CD4-positive, alpha-beta memory T cell (primary cell): ENCODE results near the gene SPANXN1. TPM values are rescaled to one million over a fixed set of nuclear protein-coding genes. Genes with fewer than 3 reads are reported as not detected.
"Not testable (repeated sequence)": the region's sequence is repeated elsewhere in the genome, so short reads cannot be mapped to it uniquely, and the experiment has no call there.

Source experiments
- CTCF ChIA-PET: fragments of 350-600 bp; sonication (Branson Sonifier 250); formaldehyde crosslinking; loops from one replicate; lab custom pipeline; 2021; ENCODE audit warnings: inconsistent platforms; ENCODE audit not compliant: partially characterized antibody; lab: Charles Lee
- POLR2A ChIA-PET: fragments of 350-600 bp; sonication (Branson Sonifier 250); formaldehyde crosslinking; loops from one replicate; lab custom pipeline; 2021; ENCODE audit not compliant: partially characterized antibody; lab: Charles Lee
- DNase-seq, 5 donors: peaks; one replicate each; pipeline versions ENCODE4 v3.0.0 to v3.0.0-alpha.2; 2020 to 2022; ENCODE audit warnings: mixed read lengths in 1 of 5
- H3K27ac ChIP-seq: one replicate; pipeline ENCODE4 v1.7.0; 2013; ENCODE audit warnings: low read depth, low read length
- H3K27me3 ChIP-seq: 2 replicates; pipeline ENCODE4 v1.7.0; 2013; ENCODE audit warnings: mild to moderate bottlenecking, low read length, moderate library complexity; ENCODE audit not compliant: insufficient read depth
- H3K36me3 ChIP-seq: 2 replicates; pipeline ENCODE4 v1.7.0; 2013; ENCODE audit warnings: mild to moderate bottlenecking, low read length, moderate library complexity; ENCODE audit not compliant: insufficient read depth
- H3K4me1 ChIP-seq: 2 replicates; pipeline ENCODE4 v1.7.0; 2013; ENCODE audit warnings: mild to moderate bottlenecking, low read length, moderate library complexity; ENCODE audit not compliant: insufficient read depth
- H3K4me3 ChIP-seq, 2 donors: one replicate each; pipeline ENCODE4 v1.7.0; 2013; ENCODE audit warnings: low read length in 2 of 2, mild to moderate bottlenecking in 1 of 2
- H3K9me3 ChIP-seq, 2 donors: one replicate each; pipeline ENCODE4 v1.7.0; 2013; ENCODE audit warnings: low read length in 2 of 2, control low read depth in 1 of 2; ENCODE audit not compliant: control insufficient read depth in 1 of 2
- H3K27ac Mint-ChIP-seq, 7 donors: one replicate each; pipeline ENCODE4 v1.8.0; 2020 to 2021; ENCODE audit warnings: mixed read lengths in 7 of 7, mild to moderate bottlenecking in 6 of 7, inconsistent platforms in 3 of 7, moderate library complexity in 3 of 7
- H3K27me3 Mint-ChIP-seq, 2 donors: one replicate each; pipeline ENCODE4 v1.8.0; 2020 to 2021; ENCODE audit warnings: mixed read lengths in 2 of 2
- H3K36me3 Mint-ChIP-seq, 2 donors: one replicate each; pipeline ENCODE4 v1.8.0; 2020 to 2021; ENCODE audit warnings: mixed read lengths in 2 of 2, inconsistent platforms in 1 of 2, mild to moderate bottlenecking in 1 of 2
- H3K4me1 Mint-ChIP-seq, 4 donors: one replicate each; pipeline ENCODE4 v1.8.0; 2020 to 2021; ENCODE audit warnings: mixed read lengths in 4 of 4, mild to moderate bottlenecking in 1 of 4
- H3K4me3 Mint-ChIP-seq, 8 donors: one replicate each; pipeline ENCODE4 v1.8.0; 2020 to 2021; ENCODE audit warnings: mixed read lengths in 8 of 8, mild to moderate bottlenecking in 7 of 8, moderate library complexity in 6 of 8, inconsistent platforms in 3 of 8
- H3K9me3 Mint-ChIP-seq, 8 donors: one replicate each; pipeline ENCODE4 v1.8.0; 2020 to 2021; ENCODE audit warnings: mixed read lengths in 8 of 8, mild to moderate bottlenecking in 5 of 8, inconsistent platforms in 3 of 8, moderate library complexity in 1 of 8
- intact Hi-C: fragments of 100-400 bp; cut with micrococcal nuclease; formaldehyde crosslinking; loops from one replicate; pipeline ENCODE4 v1.15.1; 2023
- polyA plus RNA-seq, 2 donors: library from polyadenylated mRNA; unstranded; fragments of 300-500 nt; fragmentation: Illumina TruSeq; gene quantifications; one replicate each; pipeline ENCODE4 v1.2.3, GENCODE V29; 2021
- total RNA-seq, 2 experiments: library from RNA; stranded (reverse); gene quantifications; one replicate each; pipeline ENCODE4 v1.2.3, GENCODE V29; 2021

SPANXN1 gene, protein sequence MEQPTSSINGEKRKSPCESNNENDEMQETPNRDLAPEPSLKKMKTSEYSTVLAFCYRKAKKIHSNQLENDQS
- total RNA-seq (not detected), polyA plus RNA-seq (not detected)

DNA sequence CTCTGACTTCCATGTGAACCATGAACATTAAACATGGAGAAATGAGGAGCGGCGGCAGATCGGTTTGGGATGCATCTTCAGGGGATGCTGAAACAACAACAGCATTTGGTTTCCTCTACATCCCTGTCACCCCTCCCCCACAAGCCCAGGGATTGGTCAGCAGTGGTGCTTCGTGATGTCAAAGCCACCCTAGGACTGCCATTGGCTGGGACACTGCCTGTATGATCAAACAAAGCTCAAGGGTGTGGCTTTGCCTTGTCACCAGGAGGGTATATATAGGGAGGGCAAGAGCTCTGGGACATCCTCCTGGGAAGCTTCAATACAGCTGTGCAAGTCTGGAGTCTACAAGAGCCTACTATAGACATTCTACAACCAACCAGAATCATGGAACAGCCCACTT lies at the start of gene SPANXN1:
SPANXN1 (plus strand) TSS at position 301 of the 400 bp plus-strand sequence; CDS start at position 385, 84 bp downstream.
- POLR2A ChIA-PET, H3K27ac ChIP-seq, H3K27ac Mint-ChIP-seq, H3K4me3 Mint-ChIP-seq, H3K36me3 ChIP-seq, H3K27me3 ChIP-seq, DNase-seq, H3K36me3 Mint-ChIP-seq, CTCF ChIA-PET, H3K4me1 ChIP-seq, H3K4me3 ChIP-seq, H3K27me3 Mint-ChIP-seq, H3K9me3 Mint-ChIP-seq, H3K4me1 Mint-ChIP-seq, H3K9me3 ChIP-seq, intact Hi-C loops: not testable (repeated sequence)

DNA sequence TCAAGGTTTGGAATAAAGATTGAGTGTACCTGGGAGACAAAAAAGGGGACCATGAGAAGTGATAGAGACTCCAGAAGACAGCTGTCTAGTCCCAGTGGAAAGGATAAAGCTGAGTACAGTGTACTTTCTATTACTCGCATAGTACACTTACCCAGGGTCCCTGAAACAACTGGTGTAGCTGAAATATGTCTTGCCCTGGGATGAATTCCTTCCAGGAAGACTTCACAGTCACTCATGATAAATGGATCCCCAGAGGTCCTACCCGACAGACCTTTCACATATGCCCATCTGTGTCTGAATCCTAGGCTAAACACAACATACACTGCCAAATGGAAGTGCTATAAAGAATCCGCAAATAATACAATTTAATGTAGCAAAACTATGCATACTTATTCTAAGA lies 48.2 kb upstream of the SPANXN1 start:
- DNase-seq, result no peak
- Histone ChIP-seq H3K4me1 (no peaks in the 10 kb centered on the region), H3K27me3 (no peaks in the 10 kb centered on the region), H3K27ac (no peak overlapping the region), H3K36me3 (no peaks in the 10 kb centered on the region), H3K9me3 (no peaks in the 10 kb centered on the region), H3K4me3 (no peak overlapping the region)
- no peak overlapping the region for H3K27ac Mint-ChIP-seq
- CTCF ChIA-PET, result no interaction called here
- intact Hi-C loops, result no loop called here
- no peaks in the 10 kb centered on the region for H3K4me1 Mint-ChIP-seq
- H3K9me3 Mint-ChIP-seq, result peaks cover 0 to 2% (median 0%) of the 10 kb centered on the region in 8 donors
- H3K36me3 Mint-ChIP-seq, result no peaks in the 10 kb centered on the region
- H3K27me3 Mint-ChIP-seq, result no peaks in the 10 kb centered on the region
- no peak overlapping the region for H3K4me3 Mint-ChIP-seq
- POLR2A ChIA-PET, result no interaction called here

DNA sequence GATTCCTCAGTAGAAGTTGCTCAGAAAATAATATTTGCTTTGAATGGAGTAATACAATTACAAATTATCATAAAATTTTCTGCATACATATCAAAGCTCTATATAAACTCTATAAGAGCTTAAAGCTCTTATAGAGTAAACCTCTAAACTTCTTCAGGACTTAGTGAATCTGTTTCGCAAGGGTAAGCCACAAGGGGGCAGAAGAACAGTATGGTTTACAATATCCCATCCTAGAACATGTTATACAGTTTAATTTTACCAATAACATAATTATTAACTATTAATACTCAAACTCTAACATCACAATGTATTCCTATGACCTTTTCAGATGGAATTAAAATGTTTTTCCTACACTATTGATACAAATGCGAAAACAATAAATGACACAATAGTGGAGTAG lies 33.8 kb upstream of the SPANXN1 start:
- ChIA-PET CTCF (no interaction called here), POLR2A (no interaction called here)
- no peak overlapping the region for H3K27ac ChIP-seq
- H3K9me3 ChIP-seq, result no peaks in the 10 kb centered on the region
- intact Hi-C loops, result no loop called here
- no peaks in the 10 kb centered on the region for H3K27me3 ChIP-seq
- no peak overlapping the region for H3K4me3 ChIP-seq
- Mint-ChIP-seq H3K9me3 (peaks cover 0 to 7% (median 0%) of the 10 kb centered on the region in 8 donors), H3K4me3 (no peak overlapping the region), H3K27ac (no peak overlapping the region), H3K36me3 (no peaks in the 10 kb centered on the region), H3K27me3 (no peaks in the 10 kb centered on the region), H3K4me1 (no peaks in the 10 kb centered on the region)
- no peaks in the 10 kb centered on the region for H3K4me1 ChIP-seq
- DNase-seq, result no peak
- no peaks in the 10 kb centered on the region for H3K36me3 ChIP-seq

DNA sequence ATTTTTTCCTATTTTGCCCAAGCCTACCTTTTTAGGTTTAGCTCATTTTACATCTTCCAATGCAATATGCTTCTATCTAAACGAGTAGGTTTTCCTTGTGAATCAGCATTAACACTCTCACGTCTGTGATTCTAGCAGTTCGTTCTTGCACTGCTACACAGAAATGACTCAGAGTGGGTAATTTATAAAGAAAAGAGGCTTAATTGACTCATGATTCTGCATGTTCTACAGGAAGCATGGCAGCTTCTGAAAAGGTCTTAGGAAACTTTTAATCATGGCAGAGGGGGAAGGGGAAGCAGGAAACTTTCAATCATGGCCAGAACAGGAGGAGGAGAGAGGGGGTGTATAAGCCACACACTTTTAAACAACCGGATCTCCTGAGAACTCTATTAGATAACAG lies 44.9 kb downstream of the SPANXN1 start:
- H3K4me1 Mint-ChIP-seq, result no peaks in the 10 kb centered on the region

More for the DNA sequence above, 44.9 kb downstream of the SPANXN1 start:
- intact Hi-C loops, result no loop called here
- H3K4me1 ChIP-seq, result no peaks in the 10 kb centered on the region
- ChIA-PET POLR2A (no interaction called here), CTCF (no interaction called here)
- H3K27me3 ChIP-seq, result no peaks in the 10 kb centered on the region
- Mint-ChIP-seq H3K9me3 (peaks cover 0 to 2% (median 0%) of the 10 kb centered on the region in 8 donors), H3K36me3 (no peaks in the 10 kb centered on the region), H3K4me3 (no peak overlapping the region), H3K27me3 (no peaks in the 10 kb centered on the region), H3K27ac (no peak overlapping the region)
- no peak overlapping the region for H3K4me3 ChIP-seq
- H3K9me3 ChIP-seq, result no peaks in the 10 kb centered on the region
- no peaks in the 10 kb centered on the region for H3K36me3 ChIP-seq
- no peak overlapping the region for H3K27ac ChIP-seq
- no peak for DNase-seq
